HG02623 (cell line): ENCODE measurements around the gene CCL25.
"Not testable (repeated sequence)": the region's sequence is repeated elsewhere in the genome, so short reads cannot be mapped to it uniquely, and the experiment has no call there.

Experiments used
- ATAC-seq: cut with Tn5 transposase; IDR thresholded peaks from one replicate; pipeline ENCODE4 v1.9.1; 2021; ENCODE audit warnings: moderate library complexity; ENCODE audit not compliant: unreplicated experiment

Gene CCL25

GRCh38 chr19:8052464-8052859, at the start of gene CCL25:
TSS of gene CCL25 (plus strand) at chr19:8052760. CDS start at chr19:8053050, 290 bp downstream.
- no peak for ATAC-seq

GRCh38 chr19:8004001-8004400, 48.6 kb upstream of the CCL25 start:
- no peak for ATAC-seq

- peak; percentile 25 for ATAC-seq
Measured at GRCh38 chr19:8004723-8005513, 47.6 kb upstream of the CCL25 start.

DNA sequence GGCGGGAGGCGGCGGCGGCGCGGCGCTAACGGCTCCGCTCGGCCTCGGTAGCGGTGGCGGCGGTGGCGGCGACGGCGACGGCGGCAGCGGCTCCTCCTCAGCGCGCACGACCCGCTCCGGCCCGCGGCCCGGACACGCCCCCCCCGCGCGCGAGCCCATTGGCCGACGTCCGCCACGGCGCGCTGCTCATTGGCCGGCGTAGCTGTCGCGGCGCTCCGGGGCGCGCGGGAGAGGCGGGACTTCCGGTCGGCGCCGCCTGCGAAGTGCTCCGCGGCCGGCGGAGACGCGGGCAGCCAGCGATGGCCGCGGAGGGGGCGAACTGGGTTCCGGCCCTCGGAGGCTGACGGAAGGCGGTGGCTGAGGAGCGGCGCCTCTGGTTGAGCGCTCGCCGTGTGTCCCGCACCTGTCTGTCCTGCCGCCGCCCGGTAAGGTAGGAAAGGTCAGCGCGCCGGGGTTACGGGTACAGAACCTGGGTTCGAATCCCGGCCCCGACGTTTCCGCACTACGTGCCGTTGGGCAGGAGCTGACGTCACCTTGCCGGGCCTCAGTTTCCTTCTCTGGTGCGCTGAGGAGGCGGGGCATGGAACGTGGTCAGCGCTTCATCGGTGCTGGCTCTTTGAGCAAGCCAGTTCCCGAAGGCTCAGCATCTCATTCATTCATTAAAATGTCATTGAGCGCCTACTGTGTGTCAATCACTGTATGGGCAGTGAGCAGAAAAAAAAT, 46.9 kb upstream of the CCL25 start, which contains the start of gene ELAVL1:
Gene ELAVL1 (minus strand): TSS at position 108 of the 723 bp plus-strand sequence. CDS start 13,826 bp downstream, outside the sequence.
- ATAC-seq, result peak; percentile 61

DNA sequence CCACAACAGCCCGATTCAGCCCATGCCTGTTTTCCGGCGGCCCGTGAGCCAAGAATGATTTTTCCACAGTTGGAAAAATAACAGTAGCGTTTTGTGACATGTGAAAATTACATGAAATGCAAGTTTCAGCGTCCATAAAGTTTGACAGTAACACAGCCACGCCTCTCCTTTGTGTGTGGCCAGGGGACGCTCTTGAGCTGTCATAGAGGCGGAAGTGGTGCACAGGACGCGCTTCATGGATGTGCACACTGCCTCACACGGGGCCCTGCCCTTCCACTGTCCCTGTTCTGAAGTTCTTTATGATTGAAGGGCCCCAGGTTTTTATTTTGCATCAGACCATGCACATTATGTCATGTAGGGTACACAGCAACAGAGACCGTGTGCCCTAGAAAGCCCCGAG, 34.8 kb upstream of the CCL25 start:
- no peak for ATAC-seq

- ATAC-seq, result no peak
Measured at GRCh38 chr19:8020681-8021080, 31.9 kb upstream of the CCL25 start.

- no peak for ATAC-seq
Measured at GRCh38 chr19:8021374-8021773, 31.2 kb upstream of the CCL25 start.

- no peak for ATAC-seq
Measured at GRCh38 chr19:8022275-8022674, 30.3 kb upstream of the CCL25 start.

DNA sequence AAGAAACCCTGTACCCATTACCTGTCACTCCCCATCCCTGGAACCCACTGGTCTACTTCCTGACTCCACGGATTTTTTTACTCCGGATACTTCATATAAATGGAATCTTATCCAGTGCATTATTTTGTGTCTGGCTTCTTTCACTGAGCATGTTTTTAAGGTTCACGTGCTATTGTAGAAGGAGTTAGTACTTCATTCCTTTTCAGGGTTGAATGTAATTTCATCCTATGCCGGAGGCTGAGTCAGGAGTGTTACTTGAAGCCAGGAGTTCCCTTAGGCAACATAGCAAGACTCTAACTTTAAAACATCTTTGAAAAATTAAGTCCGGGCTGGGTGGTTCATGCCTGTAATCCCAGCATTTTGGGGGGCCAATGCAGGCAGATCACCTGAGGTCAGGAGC, 29.2 kb upstream of the CCL25 start:
- no peak for ATAC-seq

DNA sequence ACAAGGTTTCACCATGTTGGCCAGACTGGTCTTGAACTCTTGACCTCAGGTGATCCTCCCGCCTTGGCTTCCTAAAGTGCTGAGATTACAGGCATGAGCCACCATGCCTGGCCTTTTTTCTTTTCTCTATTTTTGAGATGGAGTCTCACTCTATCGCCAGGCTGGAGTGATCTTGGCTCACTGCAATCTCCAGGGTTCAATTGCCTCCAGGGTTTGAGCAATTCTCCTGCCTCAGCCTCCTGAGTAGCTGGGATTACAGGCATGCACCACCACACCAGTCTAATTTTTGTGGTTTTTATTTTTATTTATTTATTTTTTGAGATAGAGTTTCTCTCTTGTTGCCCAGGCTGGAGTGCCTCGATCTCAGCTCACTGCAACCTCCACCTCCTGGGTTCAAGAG, 28.3 kb upstream of the CCL25 start:
- not testable (repeated sequence) for ATAC-seq

- ATAC-seq, result no peak
Measured at GRCh38 chr19:8025316-8025715, 27.2 kb upstream of the CCL25 start.

DNA sequence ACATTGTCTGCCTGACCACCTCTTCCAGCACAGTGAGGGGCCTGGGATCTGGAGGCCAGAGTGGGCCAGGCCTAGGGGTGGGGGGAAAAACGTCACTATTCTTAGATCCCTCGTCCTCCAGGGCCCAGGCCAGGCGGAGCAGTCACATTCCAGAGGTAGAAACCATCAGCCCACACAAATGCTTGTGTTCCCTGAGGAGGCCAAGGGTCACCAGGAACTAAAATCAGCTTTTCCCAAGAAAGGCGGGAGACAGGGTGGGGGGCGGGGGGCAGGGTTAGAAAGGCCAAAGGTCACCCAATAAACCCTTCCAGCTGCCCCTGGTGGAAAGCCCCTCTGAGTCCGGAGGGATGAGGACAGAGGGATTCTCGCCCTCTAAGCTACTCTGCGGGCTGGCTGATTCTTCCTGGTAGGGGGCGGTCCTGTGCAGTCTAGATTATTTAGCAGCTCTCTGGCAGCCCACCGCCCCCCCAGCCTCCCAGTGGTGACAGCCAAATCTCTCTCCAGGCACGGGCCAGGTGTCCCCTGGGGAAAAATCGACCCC, 23.5 kb upstream of the CCL25 start:
- ATAC-seq, result no peak

DNA sequence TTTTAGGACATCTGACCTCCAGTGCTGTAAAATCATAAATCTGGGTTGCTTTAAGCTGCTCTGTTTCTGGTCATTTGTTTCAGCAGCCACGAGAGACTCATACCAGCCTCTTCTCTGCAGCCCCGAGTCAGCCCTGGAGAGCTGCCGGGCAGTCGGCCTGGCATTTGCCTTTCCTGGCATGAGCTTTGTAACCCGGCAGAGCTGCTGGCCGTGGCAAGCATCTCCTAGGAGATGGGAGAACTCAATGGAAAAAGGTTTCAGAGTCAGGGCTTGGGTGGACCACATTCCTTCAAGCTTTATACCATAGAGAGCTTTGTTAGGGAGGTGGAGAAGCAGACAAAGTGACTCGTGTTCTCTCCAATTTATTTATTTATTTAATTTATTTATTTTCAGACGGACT, 21.6 kb upstream of the CCL25 start:
- ATAC-seq, result no peak

- ATAC-seq, result not testable (repeated sequence)
Measured at GRCh38 chr19:8033287-8034177, 19.0 kb upstream of the CCL25 start.

DNA sequence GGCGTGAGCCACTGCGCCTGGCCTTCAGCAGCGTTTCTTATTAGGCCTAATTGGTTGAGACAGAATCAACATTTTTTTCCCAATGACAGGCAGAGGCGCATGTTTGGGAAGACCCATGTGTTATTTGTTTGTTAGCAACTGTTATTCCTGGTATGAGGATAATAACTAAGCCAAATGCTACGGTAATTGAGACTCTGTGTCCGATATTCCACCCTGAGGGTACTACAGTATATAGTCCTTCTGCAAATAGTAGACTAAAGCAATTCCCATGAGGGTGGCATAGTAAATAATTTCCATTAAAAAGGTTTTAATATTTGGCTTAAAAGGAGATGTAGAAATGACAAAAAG, 18.4 kb upstream of the CCL25 start:
- no peak for ATAC-seq

DNA sequence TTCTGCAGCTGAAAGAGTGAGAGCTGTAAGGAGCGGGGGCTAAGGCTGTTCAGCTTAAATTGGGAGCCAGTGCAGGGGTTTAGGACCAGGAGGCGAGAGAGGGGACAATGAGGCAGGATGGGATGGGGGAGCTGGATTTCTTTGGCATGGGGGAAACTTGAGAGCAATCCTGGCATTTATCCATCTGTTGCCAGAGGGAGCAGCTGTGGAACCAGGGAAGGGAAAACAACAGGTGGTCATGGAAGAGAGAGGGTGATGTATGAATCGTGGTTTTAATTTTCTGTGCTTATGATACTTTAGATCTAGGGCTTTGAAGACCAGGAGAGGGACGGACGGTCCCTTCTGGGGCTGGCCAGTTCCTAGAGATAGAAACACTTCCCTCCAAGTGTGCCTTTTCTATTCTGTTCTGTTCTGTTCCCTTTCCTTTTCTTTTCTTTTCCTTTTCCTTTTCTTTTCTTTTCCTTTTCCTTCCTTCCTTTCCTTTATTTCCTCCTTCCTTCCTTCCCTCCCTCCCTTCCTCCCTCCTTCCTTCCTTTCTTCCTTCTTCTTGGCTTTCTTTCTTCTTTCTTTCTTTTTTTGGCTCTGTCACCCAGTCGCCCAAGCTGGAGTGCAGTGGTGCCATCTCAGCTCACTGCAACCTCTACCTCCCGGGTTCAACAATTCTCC, 16.0 kb upstream of the CCL25 start:
- ATAC-seq, result no peak

DNA sequence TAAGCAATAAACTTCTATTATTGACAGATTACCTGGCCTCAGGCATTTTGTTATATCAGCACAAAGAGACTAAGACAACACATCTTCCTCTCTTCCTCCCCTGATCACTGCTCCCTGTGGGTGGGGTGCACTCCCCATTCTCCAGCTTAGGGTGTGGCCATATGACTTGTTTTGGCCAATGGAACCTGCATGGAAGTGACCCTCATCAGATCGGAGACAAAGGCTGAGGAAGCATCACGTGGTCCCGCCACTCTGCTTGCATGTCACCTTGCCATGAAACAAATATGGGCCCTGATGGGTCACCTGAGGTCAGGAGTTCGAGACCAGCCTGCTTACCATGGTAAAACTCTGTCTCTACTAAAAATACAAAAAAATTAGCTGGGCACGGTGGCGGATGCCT, 13.7 kb upstream of the CCL25 start:
- no peak for ATAC-seq

DNA sequence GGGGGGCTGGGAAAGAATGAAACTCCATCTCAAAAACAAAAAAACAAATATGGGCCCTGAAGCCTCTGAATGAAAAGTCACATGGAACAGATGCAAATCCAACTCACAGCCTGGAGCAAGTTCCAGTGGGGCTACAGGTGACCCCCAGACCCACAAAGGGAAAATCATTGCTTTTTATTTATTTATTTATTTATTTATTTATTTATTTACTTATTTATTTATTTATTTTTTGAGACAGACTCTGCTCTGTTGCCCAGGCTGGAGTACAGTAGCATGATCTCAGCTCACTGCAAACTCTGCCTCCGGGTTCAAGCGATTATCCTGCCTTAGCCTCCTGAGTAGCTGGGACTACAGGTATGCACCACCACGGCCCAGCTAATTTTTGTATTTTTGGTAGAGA, 13.3 kb upstream of the CCL25 start:
- ATAC-seq, result no peak

DNA sequence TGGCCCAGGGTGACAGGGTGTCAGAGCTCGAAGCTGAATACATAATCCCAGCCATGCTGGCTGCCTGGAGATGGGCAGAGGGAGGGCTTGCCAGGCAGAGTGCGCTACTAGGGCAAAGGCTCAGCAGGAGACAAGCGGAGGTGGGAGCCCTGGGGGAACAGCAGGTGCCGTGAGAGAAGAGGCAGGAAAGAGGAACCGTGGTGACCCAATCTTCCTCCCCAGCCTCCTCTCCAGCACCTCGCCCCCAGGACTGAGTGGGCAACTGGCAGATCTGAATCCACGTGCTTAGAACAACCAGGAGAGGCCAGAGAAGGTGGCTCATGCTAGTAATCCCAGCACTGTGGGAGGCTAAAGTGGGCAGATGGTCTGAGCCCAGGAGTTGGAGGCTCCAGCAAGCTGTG, 11.0 kb upstream of the CCL25 start:
- ATAC-seq, result no peak

- ATAC-seq, result no peak
Measured at GRCh38 chr19:8042900-8043299, 9.7 kb upstream of the CCL25 start.

- no peak for ATAC-seq
Measured at GRCh38 chr19:8044018-8044417, 8.5 kb upstream of the CCL25 start.
